ENCODE measurements around the gene ZNF480. TPM values are rescaled to one million over a fixed set of nuclear protein-coding genes. Genes with fewer than 3 reads are reported as not detected.
"Not testable (repeated sequence)": the region's sequence is repeated elsewhere in the genome, so short reads cannot be mapped to it uniquely, and the experiment has no call there.

ZNF480 gene
- total RNA-seq, 1 donor from 2014 or later: 11.4 TPM

DNA sequence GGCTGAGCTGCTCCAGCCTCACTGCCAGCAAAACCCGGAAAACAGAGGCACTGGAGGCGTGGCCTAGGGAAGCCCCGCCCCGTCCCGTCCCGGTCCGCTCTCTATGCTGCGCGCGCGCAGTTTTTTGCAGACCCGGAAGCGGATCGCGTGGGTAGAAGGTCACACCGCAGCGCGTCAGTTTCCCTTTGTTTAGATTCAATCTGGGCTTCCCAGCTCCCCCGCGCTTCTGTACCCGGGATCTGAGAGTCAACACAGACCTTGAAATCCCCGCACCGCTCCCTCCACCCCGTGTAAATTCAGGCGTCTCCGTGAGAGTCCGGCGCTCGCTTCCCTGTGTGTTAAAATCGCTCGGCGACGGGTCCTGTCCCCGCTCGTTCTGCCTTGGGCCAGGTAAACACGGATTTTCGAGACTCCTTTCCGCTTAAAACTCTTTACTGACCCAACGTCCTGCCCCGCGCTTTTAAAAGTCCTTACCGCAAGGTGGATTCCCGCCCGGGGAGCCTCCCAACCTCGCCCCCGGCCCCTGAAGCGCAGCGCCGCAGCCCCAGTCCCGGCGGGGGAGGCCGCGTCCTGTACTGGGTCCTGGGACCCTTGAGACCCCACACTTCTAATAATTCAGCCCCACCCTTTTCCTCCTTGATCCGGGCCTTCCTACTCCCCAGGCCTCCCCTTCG lies 39.3 kb downstream of the ZNF480 start, which contains the start of gene ZNF610:
Gene ZNF610, plus strand, starts transcription at position 127 of the 674 bp plus-strand sequence. CDS start 12,930 bp downstream, outside the sequence.
- DNase-seq (ENCODE audit: low spot score in 2 of 2) (peak; percentile 74 to 85), FAIRE-seq (no peak)

DNA sequence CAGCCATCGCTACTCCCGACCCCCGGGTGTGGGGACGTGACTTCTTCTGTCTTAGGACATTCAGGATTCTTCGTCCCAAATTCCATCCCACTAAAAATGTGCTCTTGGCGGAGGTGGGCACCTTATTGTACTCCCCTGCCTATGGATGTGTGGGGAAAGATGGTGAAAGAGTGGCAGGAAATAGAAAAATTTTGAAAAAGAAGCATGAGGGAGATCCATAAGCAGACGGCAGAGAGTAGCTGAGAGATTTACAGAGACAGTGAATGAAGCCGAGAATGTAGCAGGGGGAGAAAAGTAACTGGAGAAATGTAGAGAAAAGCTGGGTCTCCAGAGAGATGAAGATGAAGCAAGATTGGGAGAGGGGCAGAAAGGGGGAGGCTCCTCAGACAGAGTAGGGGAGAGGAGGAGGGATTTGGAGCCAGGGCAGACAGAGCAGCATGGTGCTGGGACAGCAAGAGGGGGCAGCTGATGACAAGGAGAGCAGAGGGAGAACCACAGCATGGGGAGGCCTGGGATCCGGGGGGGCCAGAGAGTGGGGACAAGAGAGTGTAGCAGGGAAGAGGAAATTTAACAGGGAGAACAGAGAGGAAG lies 39.9 kb downstream of the ZNF480 start:
- DNase-seq (ENCODE audit: low spot score in 2 of 2) (no peak), FAIRE-seq (no peak)

DNA sequence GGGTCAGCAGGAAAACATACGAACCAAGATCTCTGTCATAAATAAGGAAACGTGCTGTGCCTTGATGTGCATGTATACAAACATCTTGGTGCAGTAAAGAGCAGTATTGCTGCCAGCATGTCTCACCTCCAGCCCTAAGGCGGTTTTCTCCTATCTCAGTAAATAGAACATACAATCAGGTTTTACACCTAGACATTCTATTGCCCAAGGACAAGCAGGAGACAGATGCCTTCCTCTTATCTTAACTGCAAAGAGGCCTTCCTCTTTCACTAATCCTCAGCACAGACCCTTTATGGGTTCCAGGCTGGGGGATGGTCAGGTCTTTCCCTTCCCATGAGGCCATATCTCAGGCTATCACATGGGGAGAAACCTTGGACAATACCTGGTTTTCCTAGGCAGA lies 42.1 kb downstream of the ZNF480 start:
- not testable (repeated sequence) for FAIRE-seq; DNase-seq (ENCODE audit: low spot score in 2 of 2)

DNA sequence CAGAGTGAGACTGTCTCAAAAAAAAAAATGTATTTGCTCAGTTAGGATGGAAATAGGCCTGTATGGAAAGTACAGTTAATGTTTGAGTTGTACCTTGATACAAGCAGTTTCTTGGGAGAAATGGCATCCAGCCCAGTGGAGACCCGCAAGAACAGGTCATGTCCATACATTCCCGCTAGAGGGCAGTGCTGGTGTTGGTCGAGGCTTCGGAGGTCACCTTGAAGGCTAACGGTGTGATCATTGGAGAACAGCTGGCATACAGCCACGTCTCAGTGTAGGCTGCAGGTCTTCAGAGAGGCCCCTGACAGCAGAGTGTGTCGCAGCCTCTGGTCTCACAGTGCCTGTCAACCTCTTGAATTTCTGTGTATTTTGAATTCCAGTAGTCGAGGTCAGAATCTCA lies 46.6 kb downstream of the ZNF480 start:
- DNase-seq (ENCODE audit: low spot score in 2 of 2) (peak in 1 of 2 donors; percentile 47), FAIRE-seq (no peak)

DNA sequence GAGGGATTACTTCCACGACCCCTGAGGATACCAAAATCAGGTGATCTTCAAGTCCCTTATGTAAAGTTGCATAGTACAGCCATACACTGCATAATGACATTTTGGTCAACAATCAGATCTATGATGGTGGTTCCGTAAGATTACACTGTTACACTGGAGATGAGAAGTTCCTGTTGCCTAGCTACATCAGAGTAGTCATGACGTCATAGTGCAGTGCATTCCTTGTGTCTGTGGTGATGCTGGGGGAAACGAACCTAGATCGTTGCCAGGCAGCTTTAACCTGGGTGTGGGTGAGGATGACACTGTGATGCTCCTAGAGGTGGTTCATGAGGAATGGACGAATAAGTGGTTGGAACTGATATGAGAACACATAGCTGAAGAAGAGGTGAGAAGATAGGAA lies 48.2 kb downstream of the ZNF480 start:
- FAIRE-seq: no peak

DNA sequence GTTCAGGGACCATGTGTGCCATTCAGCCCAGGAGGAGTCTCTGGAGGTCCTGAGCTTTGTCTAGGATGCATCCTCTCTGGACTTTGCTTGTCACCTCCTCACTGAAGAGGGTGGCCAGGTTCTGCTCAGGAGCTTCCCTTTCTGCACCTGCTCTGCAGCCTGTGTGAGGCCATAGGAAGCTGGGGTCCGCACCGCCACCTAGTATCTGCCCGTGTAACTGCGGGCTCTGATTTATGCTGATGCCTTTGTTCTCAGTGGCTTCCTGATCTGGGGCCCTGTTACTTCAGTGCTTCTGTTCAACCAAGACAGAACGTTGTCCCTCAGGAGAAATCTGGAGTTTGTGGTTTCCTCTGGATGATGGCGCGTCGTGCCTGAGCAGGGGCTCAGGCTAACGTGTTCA lies 54.5 kb downstream of the ZNF480 start:
- no peak for FAIRE-seq
- no peak for DNase-seq (ENCODE audit: low spot score in 2 of 2)

More for the DNA sequence above, 48.2 kb downstream of the ZNF480 start:
- no peak for DNase-seq (ENCODE audit: low spot score in 2 of 2)

DNA sequence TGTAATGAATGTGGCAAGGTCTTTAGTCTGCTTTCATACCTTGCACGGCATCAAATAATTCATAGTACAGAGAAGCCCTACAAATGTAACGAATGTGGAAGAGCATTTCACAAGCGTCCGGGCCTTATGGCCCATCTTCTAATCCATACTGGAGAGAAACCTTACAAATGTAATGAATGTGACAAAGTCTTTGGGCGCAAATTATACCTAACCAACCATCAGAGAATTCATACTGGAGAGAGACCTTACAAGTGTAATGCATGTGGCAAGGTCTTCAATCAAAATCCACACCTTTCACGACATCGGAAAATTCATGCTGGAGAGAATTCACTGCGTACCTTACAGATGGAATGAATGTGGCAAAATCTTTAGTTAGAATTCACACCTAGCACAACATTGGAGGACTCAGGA lies 69.5 kb downstream of the ZNF480 start:
- DNase-seq (ENCODE audit: low spot score in 2 of 2) (no peak), FAIRE-seq (no peak)

GRCh38 chr19:52369559-52370340 lies 72.8 kb downstream of the ZNF480 start, which contains the start of gene ZNF880:
TSS of gene ZNF880 (plus strand) at chr19:52369923. CDS start at chr19:52369966, 43 bp downstream.
- peak; percentile 64 to 82 for DNase-seq (ENCODE audit: low spot score in 2 of 2)
- FAIRE-seq: no peak

DNA sequence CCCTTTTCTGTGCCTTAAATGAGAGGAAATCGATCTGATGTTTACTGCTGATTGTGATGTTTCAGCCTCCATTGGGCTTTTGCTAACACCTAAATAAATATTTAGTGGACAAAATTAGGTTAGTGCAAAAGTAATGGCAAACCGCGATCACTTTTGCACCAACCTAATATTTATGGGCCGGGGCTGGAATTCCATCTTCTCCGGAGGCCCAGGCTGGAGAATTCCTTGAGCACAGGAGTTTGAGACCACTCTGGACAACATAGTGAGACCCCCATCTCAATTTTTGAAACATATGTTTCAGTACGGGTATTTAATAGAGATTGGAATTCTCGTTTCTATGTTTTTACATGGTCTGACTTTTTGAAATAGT lies 73.4 kb downstream of the ZNF480 start:
- no peak for FAIRE-seq
- DNase-seq (ENCODE audit: low spot score in 2 of 2): no peak

Small RNA genes lying within 50 kb of the gene (small RNA-seq; reads per million reads assigned to genes)
- 0.08 reads per million for gene MIR643
- gene RF00019: not detected

Other genes with a start within 250 kb of the ZNF480 start
- gene ZNF432, start 248.3 kb upstream of the ZNF480 start, total RNA-seq: 18.8 TPM
- gene ZNF841, start 201.4 kb upstream of the ZNF480 start, total RNA-seq: 52.6 TPM
- gene ZNF616, start 157.2 kb upstream of the ZNF480 start, total RNA-seq: 28.9 TPM
- 47.7 TPM for gene ZNF836, start 125.5 kb upstream of the ZNF480 start, total RNA-seq
- gene PPP2R1A, start 107.1 kb upstream of the ZNF480 start, total RNA-seq: 159 TPM
- 19.2 TPM for gene ZNF766, start 27.6 kb upstream of the ZNF480 start, total RNA-seq
- 20.0 TPM for gene ZNF610, start 39.1 kb downstream of the ZNF480 start, total RNA-seq
- 158 TPM for gene ZNF880, start 72.8 kb downstream of the ZNF480 start, total RNA-seq
- 48.1 TPM for gene ZNF528, start 100.7 kb downstream of the ZNF480 start, total RNA-seq
- gene ZNF534, start 132.0 kb downstream of the ZNF480 start, total RNA-seq: 3.3 TPM
- gene ZNF578, start 156.4 kb downstream of the ZNF480 start, total RNA-seq: 36.3 TPM
- gene ZNF808, start 230.5 kb downstream of the ZNF480 start, total RNA-seq: 17.9 TPM